GM21786 (cell line): Measurements from ENCODE around the gene ATL1.
"Not testable (repeated sequence)": the region's sequence is repeated elsewhere in the genome, so short reads cannot be mapped to it uniquely, and the experiment has no call there.

Experiments used
- ATAC-seq: cut with Tn5 transposase; IDR thresholded peaks from one replicate; pipeline ENCODE4 v1.9.1; 2021; ENCODE audit not compliant: unreplicated experiment

ATL1 gene

GRCh38 chr14:50534416-50534815 lies 25.5 kb upstream of the ATL1 start:
- no peak for ATAC-seq

GRCh38 chr14:50534997-50535396 lies 24.9 kb upstream of the ATL1 start:
- no peak for ATAC-seq

GRCh38 chr14:50538034-50538433 lies 21.9 kb upstream of the ATL1 start:
- not testable (repeated sequence) for ATAC-seq

- no peak for ATAC-seq
These were observed 20.9 kb upstream of the ATL1 start for GRCh38 chr14:50539051-50539450.

GRCh38 chr14:50541159-50541567 lies 18.8 kb upstream of the ATL1 start:
- ATAC-seq: no peak

- no peak for ATAC-seq
These were observed 17.0 kb upstream of the ATL1 start for GRCh38 chr14:50542941-50543418.

GRCh38 chr14:50544911-50545310 lies 15.0 kb upstream of the ATL1 start:
- ATAC-seq: no peak

- no peak for ATAC-seq
These were observed 14.3 kb upstream of the ATL1 start for GRCh38 chr14:50545618-50546017.

- no peak for ATAC-seq
These were observed 9.7 kb upstream of the ATL1 start for GRCh38 chr14:50550294-50550693.

- no peak for ATAC-seq
These were observed 8.1 kb upstream of the ATL1 start for GRCh38 chr14:50551877-50552276.

- ATAC-seq: not testable (repeated sequence)
These were observed 7.1 kb upstream of the ATL1 start for GRCh38 chr14:50552796-50553195.

GRCh38 chr14:50560931-50561285 lies 963 bp downstream of the ATL1 start:
- no peak for ATAC-seq

GRCh38 chr14:50562841-50563240 lies 2.9 kb downstream of the ATL1 start:
- ATAC-seq: no peak

- ATAC-seq: no peak
These were observed 9.8 kb downstream of the ATL1 start for GRCh38 chr14:50569714-50570274.

- no peak for ATAC-seq
These were observed 13.9 kb downstream of the ATL1 start for GRCh38 chr14:50573862-50574261.

GRCh38 chr14:50575769-50576168 lies 15.8 kb downstream of the ATL1 start:
- no peak for ATAC-seq

- no peak for ATAC-seq
These were observed 18.0 kb downstream of the ATL1 start for GRCh38 chr14:50577982-50578381.

- no peak for ATAC-seq
These were observed 18.5 kb downstream of the ATL1 start for GRCh38 chr14:50578433-50578832.

GRCh38 chr14:50590464-50590863 lies 30.5 kb downstream of the ATL1 start:
- ATAC-seq: no peak

- no peak for ATAC-seq
These were observed 34.8 kb downstream of the ATL1 start for GRCh38 chr14:50594577-50595316.

GRCh38 chr14:50598765-50599164 lies 38.8 kb downstream of the ATL1 start:
- no peak for ATAC-seq

GRCh38 chr14:50599700-50600444 lies 39.9 kb downstream of the ATL1 start:
- no peak for ATAC-seq
